Mesothelial cell of epicardium (in vitro differentiated cells): ENCODE data around the gene TUT1. TPM values are rescaled to one million over a fixed set of nuclear protein-coding genes. Genes with fewer than 3 reads are reported as not detected.
"Not testable (repeated sequence)": the region's sequence is repeated elsewhere in the genome, so short reads cannot be mapped to it uniquely, and the experiment has no call there.

Experiments used
- DNase-seq, 2 experiments: peaks; one replicate each; pipeline ENCODE4 v3.0.0; 2021; ENCODE audit warnings: low spot score in 2 of 2; ENCODE audit not compliant: unreplicated experiment in 2 of 2
- H3K27ac Mint-ChIP-seq: 2 replicates; pipeline ENCODE4 v1.8.0; 2021; ENCODE audit warnings: mixed read lengths
- H3K27me3 Mint-ChIP-seq: 2 replicates; pipeline ENCODE4 v1.8.0; 2021; ENCODE audit warnings: low read depth, mixed read lengths
- H3K36me3 Mint-ChIP-seq: 2 replicates; pipeline ENCODE4 v1.8.0; 2021; ENCODE audit warnings: mixed read lengths
- H3K4me1 Mint-ChIP-seq: 2 replicates; pipeline ENCODE4 v1.8.0; 2021; ENCODE audit warnings: mixed read lengths
- H3K4me3 Mint-ChIP-seq: 2 replicates; pipeline ENCODE4 v1.8.0; 2021; ENCODE audit warnings: mild to moderate bottlenecking, moderate library complexity, mixed read lengths
- H3K9me3 Mint-ChIP-seq: 2 replicates; pipeline ENCODE4 v1.8.0; 2021; ENCODE audit warnings: mixed read lengths
- total RNA-seq: library from RNA; stranded (reverse); gene quantifications from 3 replicates; pipeline ENCODE4 v1.2.1, GENCODE V29; 2021
- TF ChIP-seq, protein P1 (sequence below): fragments of 200-600 bp; sonication (generic); IDR thresholded peaks from one replicate; pipeline ENCODE4 v1.5.0; 2021; ENCODE audit warnings: antibody characterized with exemption; ENCODE audit not compliant: unreplicated experiment

TUT1 gene
- total RNA-seq, 1 donor from 2014 or later = 24.2 TPM

DNA sequence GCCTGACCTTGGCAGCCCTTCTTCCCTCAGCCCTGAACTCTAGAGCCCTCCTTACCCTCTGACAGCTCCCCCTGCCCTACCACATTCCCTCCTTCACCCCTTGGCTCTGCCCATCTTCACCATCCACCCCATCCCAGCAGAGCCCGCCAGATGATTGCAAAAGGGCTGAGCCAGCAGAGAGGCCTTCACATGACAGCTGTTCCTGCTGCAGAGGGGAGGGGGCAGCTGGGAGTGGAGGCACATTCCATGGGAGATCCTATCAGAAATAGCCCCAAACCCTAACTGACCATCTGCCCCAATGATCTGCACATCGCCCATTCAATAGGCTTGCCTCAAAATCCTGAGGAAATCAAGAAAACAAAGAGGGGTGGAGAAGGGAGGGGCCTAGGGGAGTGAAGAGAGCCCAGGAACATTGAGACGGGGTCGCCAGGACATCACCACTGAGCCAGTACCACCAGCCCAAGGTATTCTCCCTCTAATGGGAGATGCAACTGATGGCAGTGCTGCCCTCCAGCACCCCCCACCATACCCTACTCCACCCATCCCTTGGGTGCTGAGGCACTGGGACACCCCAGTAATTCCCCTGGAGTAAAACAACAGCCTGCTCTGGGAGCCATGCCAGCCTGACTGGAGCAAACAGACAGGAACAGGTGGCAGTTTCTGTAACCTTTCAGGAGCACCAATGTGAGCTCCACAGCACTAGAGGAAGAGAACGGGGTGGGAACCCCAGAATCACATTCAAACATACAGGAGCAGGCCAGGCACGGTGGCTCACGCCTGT, 36.7 kb downstream of the TUT1 start:
- Mint-ChIP-seq H3K36me3 (peaks cover 9% of the 10 kb centered on the region), H3K9me3 (no peaks in the 10 kb centered on the region), H3K4me1 (peaks cover 73% of the 10 kb centered on the region), H3K4me3 (no peak overlapping the region), H3K27me3 (no peaks in the 10 kb centered on the region), H3K27ac (peak overlapping the region; percentile 99)
- DNase-seq = no peak
- TF ChIP-seq, protein P1, sequence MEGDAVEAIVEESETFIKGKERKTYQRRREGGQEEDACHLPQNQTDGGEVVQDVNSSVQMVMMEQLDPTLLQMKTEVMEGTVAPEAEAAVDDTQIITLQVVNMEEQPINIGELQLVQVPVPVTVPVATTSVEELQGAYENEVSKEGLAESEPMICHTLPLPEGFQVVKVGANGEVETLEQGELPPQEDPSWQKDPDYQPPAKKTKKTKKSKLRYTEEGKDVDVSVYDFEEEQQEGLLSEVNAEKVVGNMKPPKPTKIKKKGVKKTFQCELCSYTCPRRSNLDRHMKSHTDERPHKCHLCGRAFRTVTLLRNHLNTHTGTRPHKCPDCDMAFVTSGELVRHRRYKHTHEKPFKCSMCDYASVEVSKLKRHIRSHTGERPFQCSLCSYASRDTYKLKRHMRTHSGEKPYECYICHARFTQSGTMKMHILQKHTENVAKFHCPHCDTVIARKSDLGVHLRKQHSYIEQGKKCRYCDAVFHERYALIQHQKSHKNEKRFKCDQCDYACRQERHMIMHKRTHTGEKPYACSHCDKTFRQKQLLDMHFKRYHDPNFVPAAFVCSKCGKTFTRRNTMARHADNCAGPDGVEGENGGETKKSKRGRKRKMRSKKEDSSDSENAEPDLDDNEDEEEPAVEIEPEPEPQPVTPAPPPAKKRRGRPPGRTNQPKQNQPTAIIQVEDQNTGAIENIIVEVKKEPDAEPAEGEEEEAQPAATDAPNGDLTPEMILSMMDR = no peak

DNA sequence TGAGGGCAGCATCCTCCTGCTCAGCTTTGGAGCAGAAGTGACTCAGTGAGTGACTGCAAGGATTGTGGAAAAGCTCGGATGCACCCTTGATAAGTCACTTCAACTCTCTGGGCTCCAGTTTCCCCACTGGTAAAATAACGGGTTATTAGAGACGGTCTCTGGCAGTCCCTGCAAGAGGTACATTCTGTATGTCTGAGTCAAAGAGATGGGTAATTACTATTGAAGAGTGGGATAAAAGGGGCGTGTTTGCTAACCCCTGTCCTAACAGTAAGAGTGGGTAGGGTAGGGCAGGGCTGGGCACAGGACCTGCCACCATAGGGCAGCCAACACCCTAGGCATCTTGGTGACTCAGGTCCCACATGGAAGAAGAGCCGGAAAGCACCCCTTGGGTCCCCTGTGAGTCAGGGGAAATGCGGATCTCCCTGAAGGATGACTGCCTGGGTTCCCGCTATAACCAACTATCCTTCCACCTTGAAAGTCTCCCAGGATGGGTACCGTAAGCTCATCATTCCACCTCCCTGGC, 37.4 kb downstream of the TUT1 start:
- H3K4me3 Mint-ChIP-seq = no peak overlapping the region
- no peaks in the 10 kb centered on the region for H3K9me3 Mint-ChIP-seq
- peaks cover 3% of the 10 kb centered on the region for H3K36me3 Mint-ChIP-seq
- TF ChIP-seq, protein P1 = no peak
- H3K27me3 Mint-ChIP-seq = no peaks in the 10 kb centered on the region
- H3K27ac Mint-ChIP-seq = peak overlapping the region; percentile 99
- no peak for DNase-seq
- H3K4me1 Mint-ChIP-seq = peaks cover 72% of the 10 kb centered on the region

DNA sequence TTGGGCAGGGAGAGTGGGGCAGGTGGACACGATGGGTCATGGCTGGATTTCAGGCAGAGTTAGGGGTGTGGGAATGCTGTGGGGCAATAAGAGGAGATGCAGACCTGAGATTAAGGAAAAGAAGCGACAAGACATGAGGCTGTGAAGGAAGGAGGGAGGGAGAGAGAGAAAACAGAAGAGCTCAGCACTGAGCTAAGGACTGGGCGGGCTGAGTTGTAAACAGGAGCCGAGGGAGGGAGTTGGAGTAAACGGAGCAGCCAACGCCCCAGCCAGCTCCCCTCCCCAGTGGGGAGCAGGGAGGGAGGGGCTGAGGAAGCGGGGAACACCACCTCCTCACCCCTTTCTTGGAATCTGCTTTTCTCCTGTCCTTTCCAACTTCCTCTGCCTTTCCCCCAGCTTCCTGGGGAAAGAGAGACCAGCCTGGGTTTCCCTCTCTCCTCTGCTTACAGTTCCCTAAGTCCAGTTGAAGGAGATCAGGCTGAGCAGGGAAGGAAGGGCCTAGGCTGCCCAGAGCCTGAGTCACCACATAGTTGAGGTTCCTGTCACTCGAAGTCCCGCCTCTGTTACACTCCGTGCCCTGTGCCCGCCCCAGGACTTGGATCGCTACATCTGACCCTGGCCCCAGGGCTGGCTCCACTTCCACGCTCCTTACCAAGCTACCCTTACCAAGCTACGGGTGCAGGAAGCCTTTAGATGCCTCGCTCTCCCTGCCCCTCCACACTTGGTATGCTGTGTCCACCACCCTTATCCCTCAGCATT, 38.1 kb downstream of the TUT1 start:
- TF ChIP-seq, protein P1 = no peak
- Mint-ChIP-seq H3K36me3 (peaks cover 3% of the 10 kb centered on the region), H3K27ac (peak overlapping the region; percentile 99), H3K27me3 (no peaks in the 10 kb centered on the region), H3K9me3 (no peaks in the 10 kb centered on the region), H3K4me1 (peaks cover 75% of the 10 kb centered on the region), H3K4me3 (peak overlapping the region; percentile 28)
- DNase-seq = no peak

DNA sequence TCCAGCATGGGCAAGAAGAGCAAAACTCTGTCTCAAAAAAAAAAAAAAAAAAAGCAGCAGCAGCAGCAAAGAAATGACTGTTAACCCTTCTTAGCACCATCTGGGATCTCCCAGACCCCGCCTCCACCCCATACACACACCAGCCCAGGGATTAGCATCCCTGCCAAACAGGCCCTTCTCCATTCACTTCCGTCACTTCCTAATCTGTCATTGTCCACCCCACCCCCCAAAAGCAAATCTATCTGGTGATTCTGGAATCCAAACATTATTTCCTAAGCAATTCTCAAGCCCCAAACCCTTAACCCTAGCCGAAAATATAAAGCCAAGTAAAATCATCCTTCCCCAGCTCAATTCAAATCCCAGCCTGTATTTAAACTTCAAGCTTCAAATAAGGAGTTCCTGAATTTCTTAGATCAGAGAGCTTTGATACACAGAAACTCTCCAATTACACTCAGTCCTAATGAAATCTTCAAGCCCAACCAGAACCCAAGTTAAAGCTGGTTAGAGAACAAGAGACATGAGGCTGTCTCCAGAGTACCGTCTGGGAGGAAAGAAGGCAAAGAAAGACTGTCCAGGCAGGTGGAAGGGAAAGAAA, 38.7 kb downstream of the TUT1 start:
- H3K4me1 Mint-ChIP-seq = peaks cover 82% of the 10 kb centered on the region
- no peaks in the 10 kb centered on the region for H3K27me3 Mint-ChIP-seq
- H3K27ac Mint-ChIP-seq = peak overlapping the region; percentile 99
- DNase-seq = no peak
- no peaks in the 10 kb centered on the region for H3K9me3 Mint-ChIP-seq
- H3K36me3 Mint-ChIP-seq = peaks cover 3% of the 10 kb centered on the region
- peak overlapping the region; percentile 28 for H3K4me3 Mint-ChIP-seq
- TF ChIP-seq, protein P1 = no peak

DNA sequence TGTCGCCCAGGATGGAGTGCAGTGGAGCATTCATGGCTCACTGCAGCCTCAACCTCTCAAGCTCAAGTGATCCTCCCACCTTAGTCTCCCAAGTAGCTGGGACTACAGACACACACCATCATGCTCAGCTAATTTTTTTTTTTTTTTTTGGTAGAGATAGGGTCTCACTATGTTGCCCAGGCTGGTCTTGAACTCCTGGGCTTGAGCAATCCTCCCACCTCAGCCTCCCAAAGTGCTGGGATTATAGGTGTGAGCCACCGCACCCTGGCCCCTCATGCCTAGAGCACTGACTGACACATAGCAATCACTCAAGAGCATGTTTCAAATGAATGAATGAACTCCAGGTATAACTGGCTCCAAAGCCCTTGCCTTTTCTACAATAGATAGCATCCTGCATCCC, 40.8 kb downstream of the TUT1 start:
- not testable (repeated sequence) for H3K27me3 Mint-ChIP-seq, DNase-seq, H3K9me3 Mint-ChIP-seq, H3K36me3 Mint-ChIP-seq, H3K4me3 Mint-ChIP-seq
- Mint-ChIP-seq H3K27ac (peak overlapping the region; percentile 69), H3K4me1 (peaks cover 65% of the 10 kb centered on the region)
